HepG2 (cell line): Measurements from ENCODE around the gene TSN. TPM values are rescaled to one million over a fixed set of nuclear protein-coding genes. Genes with fewer than 3 reads are reported as not detected.

Experiments
- ADNP ChIP-seq: sonication (generic); formaldehyde crosslinking; IDR thresholded peaks from 2 replicates; pipeline ENCODE4 v1.4.0; 2020; ENCODE audit warnings: missing genetic modification reagents
- ARID3A ChIP-seq: IDR thresholded peaks from 2 replicates; pipeline ENCODE4 v1.6.1; 2012; ENCODE audit warnings: low read depth, low read length, improper control_type of control experiment
- ARID5B ChIP-seq: IDR thresholded peaks from 2 replicates; pipeline ENCODE4 v1.4.0; 2020; ENCODE audit warnings: mild to moderate bottlenecking, missing genetic modification reagents
- ATF2 ChIP-seq: sonication (generic); formaldehyde crosslinking; IDR thresholded peaks from 2 replicates; pipeline ENCODE4 v1.4.0; 2020; ENCODE audit warnings: missing genetic modification reagents
- BRD4 ChIP-seq: sonication (generic); formaldehyde crosslinking; IDR thresholded peaks from 2 replicates; pipeline ENCODE4 v1.4.0; 2020; ENCODE audit warnings: missing genetic modification reagents
- FIP1L1 ChIP-seq: fragments of 200-400 bp; formaldehyde crosslinking; IDR thresholded peaks from 2 replicates; pipeline ENCODE4 v1.6.1; 2018; ENCODE audit warnings: low read depth, mild to moderate bottlenecking, low read length, moderate library complexity, borderline replicate concordance; ENCODE audit not compliant: insufficient read depth
- HDAC2 ChIP-seq: sonication (generic); formaldehyde crosslinking; IDR thresholded peaks from 2 replicates; pipeline ENCODE4 v1.4.0; 2020; ENCODE audit warnings: missing genetic modification reagents
- KDM3A ChIP-seq: IDR thresholded peaks from 2 replicates; pipeline ENCODE4 v1.6.1; 2018; ENCODE audit warnings: low read depth, missing compliant biosample characterization
- NFE2 ChIP-seq: sonication (generic); formaldehyde crosslinking; IDR thresholded peaks from 2 replicates; pipeline ENCODE4 v1.4.0; 2020; ENCODE audit warnings: missing genetic modification reagents
- NFE2L2 ChIP-seq: fragments of 150-350 bp; IDR thresholded peaks from 2 replicates; pipeline ENCODE4 v1.6.1; 2014; ENCODE audit warnings: low read length
- PPARG ChIP-seq: conservative IDR thresholded peaks from 2 replicates; pipeline ENCODE4 v1.6.1; 2016; ENCODE audit warnings: missing biosample characterization, missing genetic modification reagents
- SAP130 ChIP-seq: IDR thresholded peaks from 2 replicates; pipeline ENCODE4 v1.6.1; 2016; ENCODE audit warnings: low read depth
- SCMH1 ChIP-seq: sonication (generic); formaldehyde crosslinking; IDR thresholded peaks from 2 replicates; pipeline ENCODE4 v1.9.0; 2021; ENCODE audit warnings: missing genetic modification reagents, mild to moderate bottlenecking, borderline replicate concordance
- SIX4 ChIP-seq: sonication (generic); formaldehyde crosslinking; IDR thresholded peaks from 2 replicates; pipeline ENCODE4 v1.4.0; 2020; ENCODE audit warnings: missing genetic modification reagents
- SMC3 ChIP-seq: IDR thresholded peaks from 2 replicates; pipeline ENCODE4 v1.6.1; 2011; ENCODE audit warnings: low read length, improper control_type of control experiment
- SNRNP70 ChIP-seq: fragments of 200-400 bp; formaldehyde crosslinking; IDR thresholded peaks from 2 replicates; pipeline ENCODE4 v1.6.1; 2017; ENCODE audit warnings: mild to moderate bottlenecking, low read depth, low read length, moderate library complexity
- TCF7 ChIP-seq: sonication (generic); IDR thresholded peaks from 2 replicates; pipeline ENCODE4 v1.6.1; 2016; ENCODE audit warnings: antibody characterized with exemption, low read depth
- THRA ChIP-seq: sonication (generic); formaldehyde crosslinking; IDR thresholded peaks from 2 replicates; pipeline ENCODE4 v1.4.0; 2020; ENCODE audit warnings: missing genetic modification reagents, borderline replicate concordance
- ZC3H4 ChIP-seq: sonication (generic); formaldehyde crosslinking; IDR thresholded peaks from 2 replicates; pipeline ENCODE4 v1.4.0; 2020; ENCODE audit warnings: missing genetic modification reagents, borderline replicate concordance
- ZKSCAN8 ChIP-seq: IDR thresholded peaks from 2 replicates; pipeline ENCODE4 v1.6.1; 2016; ENCODE audit warnings: borderline replicate concordance, missing genetic modification reagents, missing compliant biosample characterization
- ZNF382 ChIP-seq: sonication (generic); formaldehyde crosslinking; IDR thresholded peaks from 2 replicates; pipeline ENCODE4 v1.5.0; 2020; ENCODE audit warnings: missing genetic modification reagents, mild to moderate bottlenecking, borderline replicate concordance
- ZNF724P ChIP-seq: sonication (generic); formaldehyde crosslinking; IDR thresholded peaks from 2 replicates; pipeline ENCODE4 v1.8.0; 2022; ENCODE audit warnings: missing genetic modification reagents, borderline replicate concordance
- ZNF782 ChIP-seq: sonication (generic); formaldehyde crosslinking; IDR thresholded peaks from 2 replicates; pipeline ENCODE4 v1.4.0; 2020; ENCODE audit warnings: missing genetic modification reagents, mild to moderate bottlenecking, borderline replicate concordance
- polyA plus RNA-seq, 8 experiments: library from polyadenylated mRNA; depleted of rRNA in 3 of 8; stranded (reverse) in 7 of 8; unstranded in 1 of 8; fragments of >200 nt; fragmentation: Illumina TruSeq in 4 of 8; extraction: Trizol in 4 of 8; gene quantifications; 2 replicates each; pipeline versions ENCODE4 v1.2.1 to v1.2.3, GENCODE V29; 2011 to 2016; ENCODE audit warnings: low read depth in 4 of 8, missing spikeins in 1 of 8, mixed read lengths in 1 of 8; ENCODE audit not compliant: insufficient read depth in 1 of 8
- total RNA-seq, 5 experiments: library from RNA; depleted of rRNA; stranded (reverse); fragments of >200 nt; fragmentation: Illumina TruSeq; extraction: Trizol; gene quantifications; 2 replicates each; pipeline ENCODE4 v1.2.3, GENCODE V29; 2016; ENCODE audit warnings: low read depth in 1 of 5
- TF ChIP-seq, protein P1 (sequence below): sonication (generic); formaldehyde crosslinking; IDR thresholded peaks from 2 replicates; pipeline ENCODE4 v1.8.0; 2022; ENCODE audit warnings: missing genetic modification reagents, low read depth, mild to moderate bottlenecking, borderline replicate concordance

Gene TSN
- total and polyA plus RNA-seq, 2 of the 13 experiments (the other 11 are each of a cell fraction or from before 2014, with no cell fraction given): 56.4 to 115 TPM

- peak; percentile 60 for TF ChIP-seq ARID5B (CRISPR knock-in tag)
- TF ChIP-seq, protein P1, sequence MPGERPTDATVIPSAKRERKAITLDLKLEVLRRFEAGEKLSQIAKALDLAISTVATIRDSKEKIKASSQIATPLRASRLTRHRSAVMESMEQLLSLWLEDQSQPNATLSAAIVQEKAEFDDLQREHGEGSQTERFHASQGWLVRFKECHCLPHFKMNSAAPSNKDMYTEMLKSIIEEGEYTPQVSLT (CRISPR knock-in tag): no peak
- TF ChIP-seq ARID3A: 0 out of 2 replicates have a peak, but pooled peaks have one; percentile 19
- TF ChIP-seq HDAC2 (CRISPR knock-in tag): peak; percentile 39; the same call in 1 of the 2 replicates
- no peak for TF ChIP-seq ZNF782
- no peak for TF ChIP-seq SCMH1
- no peak for TF ChIP-seq NFE2L2
- no peak for TF ChIP-seq BRD4
- 0 out of 2 replicates have a peak, but pooled peaks have one; percentile 14 for TF ChIP-seq PPARG (CRISPR knock-in tag)
- no peak for TF ChIP-seq SIX4 (CRISPR knock-in tag)
- no peak for TF ChIP-seq FIP1L1
- no peak for TF ChIP-seq KDM3A (CRISPR knock-in tag)
- TF ChIP-seq NFE2: no peak
- TF ChIP-seq ZC3H4 (CRISPR knock-in tag): no peak
- TF ChIP-seq ATF2 (CRISPR knock-in tag): 0 out of 2 replicates have a peak, but pooled peaks have one; percentile 14
- no peak for TF ChIP-seq ZNF382
- TF ChIP-seq ZKSCAN8 (CRISPR knock-in tag): no peak
- TF ChIP-seq SMC3: no peak
- TF ChIP-seq THRA (CRISPR knock-in tag): no peak
- peak; percentile 29; the same call in 1 of the 2 replicates for TF ChIP-seq TCF7
- no peak for TF ChIP-seq SNRNP70
- no peak for TF ChIP-seq ADNP (CRISPR knock-in tag)
- peak; percentile 47 for TF ChIP-seq SAP130
- no peak for TF ChIP-seq ZNF724P (CRISPR knock-in tag)
These were observed 49.5 kb upstream of the TSN start (continued) for GRCh38 chr2:121705958-121706357.
